ENCODE data around the gene SPATA3.

DNA sequence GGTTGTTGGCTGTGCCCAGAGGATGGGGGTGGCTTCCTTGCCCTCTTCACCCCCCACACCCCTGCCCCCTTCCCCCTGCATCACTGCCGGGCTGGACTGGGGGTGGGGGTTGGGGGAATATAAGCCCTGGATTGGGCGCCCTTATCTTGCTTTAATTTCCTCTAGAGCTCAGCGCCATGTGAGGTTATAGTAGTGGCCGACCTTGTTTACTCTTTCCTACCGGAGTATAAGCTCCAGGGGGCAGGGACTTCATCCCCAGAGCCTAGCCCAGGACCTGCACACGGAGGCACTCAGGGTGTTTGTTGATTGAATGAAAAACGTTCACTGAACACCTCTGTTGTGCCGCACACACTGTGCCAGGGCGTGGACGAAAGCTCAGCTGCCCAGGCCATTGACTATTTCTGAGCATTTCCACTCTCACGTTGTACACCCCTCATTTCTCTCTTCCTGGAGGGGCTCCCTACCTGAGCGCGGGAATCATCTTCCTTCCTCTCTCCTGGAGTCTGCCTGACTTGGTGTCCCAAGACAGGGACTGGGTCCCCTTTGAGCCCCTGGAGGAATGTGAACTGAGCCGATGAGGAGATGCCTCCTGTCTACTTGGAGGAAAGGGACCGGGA, 9.3 kb upstream of the SPATA3 start:
- TF ChIP-seq MYNN (CRISPR knock-in tag; IDR thresholded peaks at IDR 0.05; ENCODE audit: low read depth), result no peak
- no peak for TF ChIP-seq ZNF274 (CRISPR knock-in tag; IDR thresholded peaks at IDR 0.05)
- TF ChIP-seq ZNF770 (CRISPR knock-in tag; IDR thresholded peaks at IDR 0.05), result no peak
